ENCODE data around the gene PER3. TPM values are rescaled to one million over a fixed set of nuclear protein-coding genes. Genes with fewer than 3 reads are reported as not detected.

PER3 gene
- total and polyA plus RNA-seq, 7 experiments from 2014 or later, result 2.2 to 10.4 (median 4.6) TPM

DNA sequence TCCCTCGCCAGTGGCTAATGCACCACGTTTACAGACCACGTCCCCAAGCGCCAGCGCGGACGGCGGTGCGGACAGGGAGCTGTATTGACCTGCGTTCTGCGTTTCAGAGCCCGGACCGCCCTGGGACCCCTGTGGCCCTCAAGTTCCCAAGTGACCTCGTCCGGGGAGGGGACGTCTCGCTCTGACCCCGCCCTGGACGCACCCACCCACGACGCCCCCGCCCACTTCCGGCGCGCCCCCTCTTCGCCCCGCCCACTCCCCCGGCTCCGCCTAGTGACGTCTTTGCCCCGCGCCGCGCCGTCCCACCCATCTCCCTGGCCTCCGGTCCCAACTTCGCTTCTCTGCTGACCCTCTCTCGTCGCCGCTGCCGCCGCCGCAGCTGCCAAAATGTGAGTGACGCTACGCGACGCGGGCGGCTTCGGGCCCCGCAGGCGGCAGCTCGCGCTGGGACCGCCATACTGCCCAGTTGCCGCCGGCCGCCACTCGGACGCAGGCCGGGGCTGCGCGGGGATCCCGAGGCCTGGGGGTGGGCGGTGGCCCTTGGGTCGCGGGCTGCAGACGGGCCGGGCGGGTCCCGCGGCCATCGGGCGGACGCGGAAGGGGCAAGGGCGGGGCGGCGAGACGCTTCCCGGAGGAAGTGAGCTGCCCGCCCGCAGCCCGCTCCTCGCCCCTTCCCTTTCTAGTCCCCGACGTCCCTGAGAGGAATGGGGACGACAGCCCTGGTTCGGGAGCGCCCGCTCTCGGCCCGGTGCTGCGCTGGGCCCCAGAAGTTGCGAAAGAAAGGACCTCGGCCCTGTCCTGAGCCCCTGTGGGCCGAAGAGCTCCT, 12.9 kb upstream of the PER3 start, which contains the start of gene VAMP3:
TSS of gene VAMP3 (plus strand) at position 300 of the 826 bp plus-strand sequence. CDS start at position 388, 88 bp downstream.
- ChIA-PET POLR2A (interaction anchor here (1.0 to 2.4 kb wide), 2 partner anchors 10 to 15 kb away, joined by 3 to 14 read pairs; no protein-coding TSS in a partner anchor), CTCF (no interaction called here)
- Mint-ChIP-seq H3K9me3 (peaks cover 0 to 3% (median 0%) of the 10 kb centered on the region in 11 donors), H3K27ac (peak within 1 kb of the TSS; percentile 67 to 94 (median 86)), H3K4me1 (peaks cover 22 to 52% (median 41%) of the 10 kb centered on the region in 7 donors), H3K36me3 (peaks cover 3 to 17% (median 10%) of the 10 kb centered on the region in 5 donors), H3K27me3 (peaks cover 5 to 33% (median 6%) of the 10 kb centered on the region in 5 donors), H3K4me3 (peak within 1 kb of the TSS; percentile 82 to 93 (median 89))
- peak; percentile 98 for ATAC-seq
- intact Hi-C loops (cut with micrococcal nuclease), result loop anchor here (1.0 to 10.0 kb wide), 6 partner anchors 12 to 1644 kb away; partner anchors contain the start of genes CAMTA1 (in 1 of the 2), DNAJC11 (in 1 of the 2) and RERE (in 1 of the 2)
- H3K9me3 ChIP-seq (ENCODE audit: control insufficient read depth in 2 of 3, low read length in 3 of 3), result no peaks in the 10 kb centered on the region
- DNase-seq, result peak; percentile 58 to 92 (median 77)
- no peaks in the 10 kb centered on the region for H3K27me3 ChIP-seq (ENCODE audit: control insufficient read depth in 2 of 2, insufficient read depth in 2 of 2, low read length in 2 of 2)
- H3K4me3 ChIP-seq (ENCODE audit: low read length), result peak within 1 kb of the TSS; percentile 83
- peak within 1 kb of the TSS; percentile 90 for H3K27ac ChIP-seq (ENCODE audit: low read depth, low read length)
- H3K4me1 ChIP-seq (ENCODE audit: control insufficient read depth in 2 of 2, insufficient read depth in 2 of 2, low read length in 2 of 2), result peaks cover 9 to 13% of the 10 kb centered on the region in 2 donors
- H3K36me3 ChIP-seq (ENCODE audit: control insufficient read depth in 2 of 3, insufficient read depth in 3 of 3, low read length in 3 of 3), result peaks cover 0 to 7% (median 5%) of the 10 kb centered on the region in 3 experiments

GRCh38 chr1:7771823-7772299, 12.2 kb upstream of the PER3 start:
- Mint-ChIP-seq H3K27ac (peak overlapping the region; percentile 67 to 94 (median 80)), H3K4me1 (peaks cover 22 to 52% (median 43%) of the 10 kb centered on the region in 7 donors), H3K27me3 (peaks cover 0 to 30% (median 5%) of the 10 kb centered on the region in 5 donors), H3K9me3 (peaks cover 0 to 3% (median 0%) of the 10 kb centered on the region in 11 donors), H3K36me3 (peaks cover 3 to 21% (median 12%) of the 10 kb centered on the region in 5 donors), H3K4me3 (peak overlapping the region; percentile 82 to 93 (median 89))
- Histone ChIP-seq H3K4me3 (ENCODE audit: low read length) (peak overlapping the region; percentile 83), H3K4me1 (ENCODE audit: control insufficient read depth in 2 of 2, insufficient read depth in 2 of 2, low read length in 2 of 2) (peaks cover 9 to 13% of the 10 kb centered on the region in 2 donors), H3K27ac (ENCODE audit: low read depth, low read length) (peak overlapping the region; percentile 90), H3K9me3 (ENCODE audit: control insufficient read depth in 2 of 3, low read length in 3 of 3) (no peaks in the 10 kb centered on the region), H3K36me3 (ENCODE audit: control insufficient read depth in 2 of 3, insufficient read depth in 3 of 3, low read length in 3 of 3) (peaks cover 0 to 7% (median 5%) of the 10 kb centered on the region in 3 experiments), H3K27me3 (ENCODE audit: control insufficient read depth in 2 of 2, insufficient read depth in 2 of 2, low read length in 2 of 2) (no peaks in the 10 kb centered on the region)
- POLR2A ChIA-PET, result interaction anchor here (1.0 to 2.4 kb wide), 2 partner anchors 10 to 14 kb away, joined by 3 to 14 read pairs; no protein-coding TSS in a partner anchor
- DNase-seq (no peak), ATAC-seq (no peak)
- intact Hi-C loops (cut with micrococcal nuclease), result loop anchor here (1.0 to 10.0 kb wide), 6 partner anchors 11 to 1645 kb away; partner anchors contain the start of genes CAMTA1 (in 1 of the 2), DNAJC11 (in 1 of the 2) and RERE (in 1 of the 2)
- CTCF ChIA-PET, result no interaction called here

- Histone ChIP-seq H3K4me1 (ENCODE audit: control insufficient read depth in 2 of 2, insufficient read depth in 2 of 2, low read length in 2 of 2) (peaks cover 0 to 5% of the 10 kb centered on the region in 2 donors), H3K36me3 (ENCODE audit: control insufficient read depth in 2 of 3, insufficient read depth in 3 of 3, low read length in 3 of 3) (peaks cover 7 to 23% (median 7%) of the 10 kb centered on the region in 3 experiments), H3K4me3 (ENCODE audit: low read length) (no peak overlapping the region), H3K27ac (ENCODE audit: low read depth, low read length) (no peak overlapping the region), H3K9me3 (ENCODE audit: control insufficient read depth in 2 of 3, low read length in 3 of 3) (no peaks in the 10 kb centered on the region), H3K27me3 (ENCODE audit: control insufficient read depth in 2 of 2, insufficient read depth in 2 of 2, low read length in 2 of 2) (no peaks in the 10 kb centered on the region)
- H3K27me3 Mint-ChIP-seq, result no peaks in the 10 kb centered on the region
- peaks cover 3 to 30% (median 14%) of the 10 kb centered on the region in 5 donors for H3K36me3 Mint-ChIP-seq
- H3K27ac Mint-ChIP-seq, result no peak overlapping the region
- no peak for ATAC-seq
- CTCF ChIA-PET, result no interaction called here
- intact Hi-C loops (cut with micrococcal nuclease), result loop anchor here in 1 of 2 donors (10.0 kb wide), 1 partner anchor 1037 kb away; the partner anchor contains the start of gene RERE
- H3K9me3 Mint-ChIP-seq, result peaks cover 0 to 1% (median 0%) of the 10 kb centered on the region in 11 donors
- POLR2A ChIA-PET, result no interaction called here
- no peak overlapping the region for H3K4me3 Mint-ChIP-seq
- peaks cover 26 to 53% (median 42%) of the 10 kb centered on the region in 7 donors for H3K4me1 Mint-ChIP-seq
- no peak for DNase-seq
Observed at GRCh38 chr1:7777591-7777990, 6.5 kb upstream of the PER3 start.

DNA sequence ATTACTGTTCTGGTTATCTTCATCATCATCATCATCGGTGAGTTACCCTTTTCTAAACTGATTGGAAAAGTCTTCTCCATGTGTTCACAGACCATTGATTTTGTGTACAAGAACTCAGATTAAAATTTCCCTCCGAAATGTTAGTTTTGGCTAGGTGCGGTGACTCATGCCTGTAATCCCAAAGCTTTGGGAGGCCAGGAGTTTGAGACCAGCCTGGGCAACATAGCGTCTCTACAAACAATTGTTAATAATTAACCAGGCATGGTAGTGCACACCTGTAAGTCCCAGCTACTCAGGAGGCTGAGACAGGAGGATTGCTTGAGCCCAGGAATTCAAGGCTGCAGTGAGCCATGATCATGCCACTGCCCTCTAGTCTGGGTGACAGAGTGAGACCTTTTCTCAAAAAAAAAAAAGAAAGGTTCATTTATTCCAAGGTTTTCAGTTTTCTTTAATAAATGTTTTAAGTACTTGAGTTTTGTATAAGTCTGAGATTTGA, 5.9 kb upstream of the PER3 start:
- ATAC-seq (no peak), DNase-seq (no peak)
- ChIA-PET POLR2A (no interaction called here), CTCF (no interaction called here)
- H3K36me3 ChIP-seq (ENCODE audit: control insufficient read depth in 2 of 3, insufficient read depth in 3 of 3, low read length in 3 of 3), result peaks cover 7 to 23% (median 7%) of the 10 kb centered on the region in 3 experiments
- H3K27ac ChIP-seq (ENCODE audit: low read depth, low read length), result no peak overlapping the region
- H3K27me3 ChIP-seq (ENCODE audit: control insufficient read depth in 2 of 2, insufficient read depth in 2 of 2, low read length in 2 of 2), result no peaks in the 10 kb centered on the region
- Mint-ChIP-seq H3K36me3 (peaks cover 3 to 26% (median 14%) of the 10 kb centered on the region in 5 donors), H3K9me3 (peaks cover 0 to 1% (median 0%) of the 10 kb centered on the region in 11 donors), H3K4me3 (no peak overlapping the region), H3K27me3 (no peaks in the 10 kb centered on the region), H3K27ac (no peak overlapping the region), H3K4me1 (peaks cover 25 to 51% (median 41%) of the 10 kb centered on the region in 7 donors)
- H3K9me3 ChIP-seq (ENCODE audit: control insufficient read depth in 2 of 3, low read length in 3 of 3), result no peaks in the 10 kb centered on the region
- no peak overlapping the region for H3K4me3 ChIP-seq (ENCODE audit: low read length)
- H3K4me1 ChIP-seq (ENCODE audit: control insufficient read depth in 2 of 2, insufficient read depth in 2 of 2, low read length in 2 of 2), result peaks cover 3 to 8% of the 10 kb centered on the region in 2 donors
- intact Hi-C loops (cut with micrococcal nuclease), result loop anchor here in 1 of 2 donors (10.0 kb wide), 1 partner anchor 1037 kb away; the partner anchor contains the start of gene RERE

DNA sequence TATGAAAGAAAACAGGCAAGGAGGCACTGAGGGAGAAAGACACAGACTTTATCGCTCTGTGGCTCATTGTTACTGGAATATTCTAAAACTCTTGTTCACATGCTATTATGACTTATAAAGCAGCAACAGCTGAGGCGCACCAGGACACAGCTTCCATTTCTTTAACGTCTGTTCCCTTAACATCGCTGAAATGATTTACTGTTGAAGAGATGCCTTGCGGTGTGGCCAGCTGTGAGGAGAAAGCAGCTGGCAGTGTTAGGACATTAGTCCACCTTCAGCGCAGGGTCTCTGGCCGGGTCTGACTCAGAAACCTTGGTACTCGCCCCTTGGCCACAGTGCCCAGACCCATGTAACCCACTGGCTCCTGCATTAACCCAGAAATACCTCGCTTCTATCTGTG, 3.1 kb upstream of the PER3 start:
- H3K9me3 Mint-ChIP-seq, result no peaks in the 10 kb centered on the region
- POLR2A ChIA-PET, result interaction anchor here (3.1 kb wide), 1 partner anchor 9 kb away, joined by 14 read pairs; the partner anchor contains the start of gene VAMP3
- intact Hi-C loops (cut with micrococcal nuclease), result loop anchor here in 1 of 2 donors (5.0 to 10.0 kb wide), 4 partner anchors 744 to 1646 kb away; partner anchors contain the start of gene GPR157
- DNase-seq, result no peak
- Histone ChIP-seq H3K9me3 (ENCODE audit: control insufficient read depth in 2 of 3, low read length in 3 of 3) (no peaks in the 10 kb centered on the region), H3K4me1 (ENCODE audit: control insufficient read depth in 2 of 2, insufficient read depth in 2 of 2, low read length in 2 of 2) (peaks cover 8 to 17% of the 10 kb centered on the region in 2 donors), H3K27ac (ENCODE audit: low read depth, low read length) (no peak overlapping the region), H3K36me3 (ENCODE audit: control insufficient read depth in 2 of 3, insufficient read depth in 3 of 3, low read length in 3 of 3) (peaks cover 0 to 23% (median 7%) of the 10 kb centered on the region in 3 experiments), H3K4me3 (ENCODE audit: low read length) (no peak overlapping the region), H3K27me3 (ENCODE audit: control insufficient read depth in 2 of 2, insufficient read depth in 2 of 2, low read length in 2 of 2) (no peaks in the 10 kb centered on the region)
- peaks cover 0 to 10% (median 0%) of the 10 kb centered on the region in 5 donors for H3K27me3 Mint-ChIP-seq
- no peak for ATAC-seq
- H3K27ac Mint-ChIP-seq, result peak overlapping the region in 4 of 9 donors; percentile 63 to 88 (median 76)
- H3K4me3 Mint-ChIP-seq, result peak overlapping the region in 4 of 10 donors; percentile 67 to 72 (median 68)
- peaks cover 18 to 35% (median 30%) of the 10 kb centered on the region in 7 donors for H3K4me1 Mint-ChIP-seq
- CTCF ChIA-PET, result interaction anchor here (0.8 kb wide), 1 partner anchor 112 kb away, joined by 3 read pairs; no protein-coding TSS in a partner anchor
- H3K36me3 Mint-ChIP-seq, result peaks cover 0 to 18% (median 4%) of the 10 kb centered on the region in 5 donors

DNA sequence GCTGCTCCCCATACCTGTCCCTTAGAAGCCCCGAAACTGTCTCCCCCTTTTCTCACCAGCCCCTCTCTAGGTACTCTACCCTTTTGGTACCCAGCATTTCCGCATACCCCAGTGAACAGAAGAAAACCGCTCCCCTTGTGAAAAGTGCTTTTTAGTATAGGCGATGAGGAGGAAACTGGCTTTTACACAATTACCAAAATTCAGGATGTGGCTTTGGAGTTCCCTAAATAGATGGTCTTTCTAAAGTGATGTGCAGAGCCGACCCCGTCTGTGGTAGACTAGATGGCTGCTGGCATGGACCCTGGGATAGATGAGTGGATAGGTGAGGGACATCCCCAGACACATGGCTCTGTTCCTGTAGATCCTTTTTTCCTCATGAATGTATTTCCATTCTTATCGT, 2.6 kb upstream of the PER3 start:
- peaks cover 0 to 13% (median 0%) of the 10 kb centered on the region in 5 donors for H3K27me3 Mint-ChIP-seq
- Histone ChIP-seq H3K4me1 (ENCODE audit: control insufficient read depth in 2 of 2, insufficient read depth in 2 of 2, low read length in 2 of 2) (peaks cover 8 to 17% of the 10 kb centered on the region in 2 donors), H3K9me3 (ENCODE audit: control insufficient read depth in 2 of 3, low read length in 3 of 3) (no peaks in the 10 kb centered on the region), H3K27ac (ENCODE audit: low read depth, low read length) (peak overlapping the region; percentile 39), H3K36me3 (ENCODE audit: control insufficient read depth in 2 of 3, insufficient read depth in 3 of 3, low read length in 3 of 3) (peaks cover 0 to 25% (median 7%) of the 10 kb centered on the region in 3 experiments), H3K4me3 (ENCODE audit: low read length) (peak overlapping the region; percentile 6), H3K27me3 (ENCODE audit: control insufficient read depth in 2 of 2, insufficient read depth in 2 of 2, low read length in 2 of 2) (no peaks in the 10 kb centered on the region)
- H3K27ac Mint-ChIP-seq, result peak overlapping the region in 8 of 9 donors; percentile 6 to 91 (median 72)
- H3K4me1 Mint-ChIP-seq, result peaks cover 18 to 39% (median 28%) of the 10 kb centered on the region in 7 donors
- ChIA-PET CTCF (no interaction called here), POLR2A (interaction anchor here (3.1 kb wide), 1 partner anchor 10 kb away, joined by 14 read pairs; the partner anchor contains the start of gene VAMP3)
- DNase-seq (no peak), ATAC-seq (no peak)
- H3K9me3 Mint-ChIP-seq, result no peaks in the 10 kb centered on the region
- peak overlapping the region; percentile 1 to 85 (median 68) for H3K4me3 Mint-ChIP-seq
- peaks cover 0 to 21% (median 5%) of the 10 kb centered on the region in 5 donors for H3K36me3 Mint-ChIP-seq
- intact Hi-C loops (cut with micrococcal nuclease), result loop anchor here in 1 of 2 donors (5.0 to 10.0 kb wide), 4 partner anchors 743 to 1646 kb away; partner anchors contain the start of gene GPR157
